ENCODE measurements around the gene ZNF124. TPM values are rescaled to one million over a fixed set of nuclear protein-coding genes. Genes with fewer than 3 reads are reported as not detected.

The ZNF124 gene
- total RNA-seq, 2 experiments from 2014 or later: 18.3 to 20.0 TPM

DNA sequence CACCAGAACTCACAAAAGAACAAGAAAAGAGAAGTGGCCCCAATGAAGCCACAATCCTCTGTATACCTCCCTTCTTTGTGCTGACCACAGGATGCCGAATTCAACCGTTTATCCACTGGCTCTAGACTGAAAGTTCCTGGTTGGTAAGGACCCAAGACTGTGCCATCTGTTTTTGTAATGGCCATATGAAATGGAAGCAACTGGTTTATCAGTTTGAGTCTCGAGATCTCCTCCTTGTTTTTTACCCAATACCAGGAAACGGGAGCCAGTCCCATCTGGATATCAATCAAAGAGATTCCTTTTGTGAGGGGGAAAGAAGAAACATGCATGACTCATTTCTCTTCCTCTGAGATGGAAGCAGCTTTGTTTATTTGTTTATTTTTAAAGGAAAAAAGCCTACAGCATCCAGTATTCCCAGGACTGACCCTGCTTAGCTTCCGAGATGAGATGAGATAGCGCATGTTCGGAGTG lies 32.4 kb upstream of the ZNF124 start:
- TF ChIP-seq, protein P1, sequence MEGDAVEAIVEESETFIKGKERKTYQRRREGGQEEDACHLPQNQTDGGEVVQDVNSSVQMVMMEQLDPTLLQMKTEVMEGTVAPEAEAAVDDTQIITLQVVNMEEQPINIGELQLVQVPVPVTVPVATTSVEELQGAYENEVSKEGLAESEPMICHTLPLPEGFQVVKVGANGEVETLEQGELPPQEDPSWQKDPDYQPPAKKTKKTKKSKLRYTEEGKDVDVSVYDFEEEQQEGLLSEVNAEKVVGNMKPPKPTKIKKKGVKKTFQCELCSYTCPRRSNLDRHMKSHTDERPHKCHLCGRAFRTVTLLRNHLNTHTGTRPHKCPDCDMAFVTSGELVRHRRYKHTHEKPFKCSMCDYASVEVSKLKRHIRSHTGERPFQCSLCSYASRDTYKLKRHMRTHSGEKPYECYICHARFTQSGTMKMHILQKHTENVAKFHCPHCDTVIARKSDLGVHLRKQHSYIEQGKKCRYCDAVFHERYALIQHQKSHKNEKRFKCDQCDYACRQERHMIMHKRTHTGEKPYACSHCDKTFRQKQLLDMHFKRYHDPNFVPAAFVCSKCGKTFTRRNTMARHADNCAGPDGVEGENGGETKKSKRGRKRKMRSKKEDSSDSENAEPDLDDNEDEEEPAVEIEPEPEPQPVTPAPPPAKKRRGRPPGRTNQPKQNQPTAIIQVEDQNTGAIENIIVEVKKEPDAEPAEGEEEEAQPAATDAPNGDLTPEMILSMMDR (IDR thresholded peaks at IDR 0.05): no peak
- Mint-ChIP-seq H3K4me1 (ENCODE audit: low read depth) (peaks cover 42% of the 10 kb centered on the region), H3K4me3 (no peak overlapping the region), H3K9me3 (no peaks in the 10 kb centered on the region), H3K36me3 (ENCODE audit: low read depth) (peaks cover 92% of the 10 kb centered on the region), H3K27ac (peak overlapping the region; percentile 54), H3K27me3 (no peaks in the 10 kb centered on the region)
- Histone ChIP-seq H3K27me3 (ENCODE audit: control insufficient read depth in 1 of 2, insufficient read depth in 2 of 2, low read length in 2 of 2) (no peaks in the 10 kb centered on the region), H3K9me3 (ENCODE audit: control insufficient read depth in 1 of 2, insufficient read depth in 1 of 2, low read length in 2 of 2) (peaks cover 3 to 5% of the 10 kb centered on the region in 2 experiments), H3K36me3 (ENCODE audit: insufficient read depth, low read length) (peaks cover 42% of the 10 kb centered on the region), H3K4me1 (ENCODE audit: insufficient read depth, low read length) (peaks cover 26% of the 10 kb centered on the region), H3K27ac (ENCODE audit: low read depth in 1 of 2, low read length in 2 of 2) (no peak overlapping the region), H3K4me3 (ENCODE audit: low read length) (no peak overlapping the region)
- POLR2A ChIA-PET: no interaction called here
- no peak for DNase-seq
- ATAC-seq (ENCODE audit: poor library complexity): no peak
- intact Hi-C loops (cut with DNase I, micrococcal nuclease): loop anchor here in 1 of 2 experiments (10.0 kb wide), 1 partner anchor 131 kb away; the partner anchor contains the start of gene ZNF496
- CTCF ChIA-PET: interaction anchor here (0.6 kb wide), 1 partner anchor 24 kb away, joined by 3 read pairs; no protein-coding TSS in a partner anchor

DNA sequence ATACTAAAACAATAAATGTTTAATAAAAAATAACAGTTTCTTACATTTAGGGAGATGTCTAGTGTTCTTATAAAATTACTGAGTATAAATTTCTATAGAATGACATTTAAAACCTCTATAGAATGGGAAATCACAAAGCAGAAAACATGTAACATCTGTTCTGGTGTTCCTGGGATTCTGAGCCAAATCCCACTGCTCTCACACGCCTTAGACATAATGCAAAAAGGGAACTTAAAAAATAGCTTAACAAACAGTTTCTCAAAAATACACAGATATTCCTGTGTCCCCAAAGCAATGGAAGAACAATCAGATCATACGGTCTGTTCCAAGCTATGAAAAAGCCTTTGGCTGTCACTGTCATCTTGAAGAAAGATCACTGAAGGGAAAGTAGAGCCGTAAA lies 27.0 kb upstream of the ZNF124 start:
- DNase-seq (no peak), ATAC-seq (ENCODE audit: poor library complexity) (no peak)
- no peaks in the 10 kb centered on the region for H3K27me3 ChIP-seq (ENCODE audit: control insufficient read depth in 1 of 2, insufficient read depth in 2 of 2, low read length in 2 of 2)
- Mint-ChIP-seq H3K27ac (no peak overlapping the region), H3K4me1 (ENCODE audit: low read depth) (peaks cover 6% of the 10 kb centered on the region), H3K27me3 (no peaks in the 10 kb centered on the region), H3K4me3 (no peak overlapping the region), H3K9me3 (peaks cover 13% of the 10 kb centered on the region), H3K36me3 (ENCODE audit: low read depth) (peaks cover 100% of the 10 kb centered on the region)
- ChIA-PET POLR2A (no interaction called here), CTCF (no interaction called here)
- intact Hi-C loops (cut with DNase I, micrococcal nuclease): no loop called here
- H3K4me1 ChIP-seq (ENCODE audit: insufficient read depth, low read length): no peaks in the 10 kb centered on the region
- no peak overlapping the region for H3K27ac ChIP-seq (ENCODE audit: low read depth in 1 of 2, low read length in 2 of 2)
- H3K4me3 ChIP-seq (ENCODE audit: low read length): no peak overlapping the region
- TF ChIP-seq, protein P1 (IDR thresholded peaks at IDR 0.05): no peak
- peaks cover 79% of the 10 kb centered on the region for H3K36me3 ChIP-seq (ENCODE audit: insufficient read depth, low read length)
- H3K9me3 ChIP-seq (ENCODE audit: control insufficient read depth in 1 of 2, insufficient read depth in 1 of 2, low read length in 2 of 2): peaks cover 15 to 32% of the 10 kb centered on the region in 2 experiments

DNA sequence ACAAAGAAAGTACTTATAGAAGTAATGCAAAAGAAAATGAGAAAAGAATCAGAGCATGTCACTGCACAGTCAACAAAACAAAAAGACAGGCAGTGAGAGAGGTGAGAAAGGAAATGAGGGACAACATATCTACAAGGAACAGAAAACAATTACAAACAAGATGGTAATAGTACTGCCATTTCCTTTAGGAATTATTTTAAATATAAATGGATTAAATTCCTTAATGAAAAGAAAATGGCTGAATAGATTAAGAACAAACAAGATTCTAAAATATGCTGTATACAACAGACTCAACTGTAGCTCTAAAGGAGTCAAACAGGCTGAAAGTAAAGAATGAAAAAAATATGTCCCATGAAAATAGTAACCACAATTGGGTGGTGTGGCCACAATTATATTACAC lies 22.1 kb upstream of the ZNF124 start:
- H3K27me3 ChIP-seq (ENCODE audit: control insufficient read depth in 1 of 2, insufficient read depth in 2 of 2, low read length in 2 of 2): no peaks in the 10 kb centered on the region
- Mint-ChIP-seq H3K4me1 (ENCODE audit: low read depth) (no peaks in the 10 kb centered on the region), H3K36me3 (ENCODE audit: low read depth) (peaks cover 99% of the 10 kb centered on the region), H3K27ac (no peak overlapping the region), H3K4me3 (no peak overlapping the region), H3K27me3 (no peaks in the 10 kb centered on the region), H3K9me3 (peaks cover 20% of the 10 kb centered on the region)
- intact Hi-C loops (cut with DNase I, micrococcal nuclease): no loop called here
- H3K9me3 ChIP-seq (ENCODE audit: control insufficient read depth in 1 of 2, insufficient read depth in 1 of 2, low read length in 2 of 2): peaks cover 24 to 75% of the 10 kb centered on the region in 2 experiments
- ChIA-PET POLR2A (interaction anchor here (0.6 kb wide), 1 partner anchor 100 kb away, joined by 4 read pairs; no protein-coding TSS in a partner anchor), CTCF (no interaction called here)
- DNase-seq (no peak), ATAC-seq (ENCODE audit: poor library complexity) (no peak)
- no peak overlapping the region for H3K4me3 ChIP-seq (ENCODE audit: low read length)
- no peak overlapping the region for H3K27ac ChIP-seq (ENCODE audit: low read depth in 1 of 2, low read length in 2 of 2)
- peaks cover 80% of the 10 kb centered on the region for H3K36me3 ChIP-seq (ENCODE audit: insufficient read depth, low read length)
- TF ChIP-seq, protein P1 (IDR thresholded peaks at IDR 0.05): no peak
- no peaks in the 10 kb centered on the region for H3K4me1 ChIP-seq (ENCODE audit: insufficient read depth, low read length)
